Naive B cell (primary cell): ENCODE results near the gene GPR153. TPM values are rescaled to one million over a fixed set of nuclear protein-coding genes. Genes with fewer than 3 reads are reported as not detected.
A peak's percentile ranks its signal among the peaks of the same experiment; 100 is the strongest.
"Not testable (repeated sequence)": the region's sequence is repeated elsewhere in the genome, so short reads cannot be mapped to it uniquely, and the experiment has no call there.

ENCODE experiments used
- ATAC-seq, 2 donors: fragments of 150-1000 bp; cut with Tn5 transposase; 2 replicates each; pipeline ENCODE4 v1.10.0; 2021; ENCODE audit warnings: low read depth in 2 of 2, mild to moderate bottlenecking in 2 of 2, moderate library complexity in 2 of 2
- DNase-seq: peaks from one replicate; pipeline ENCODE4 v3.0.0; 2022
- H3K27ac Mint-ChIP-seq, 6 donors: one replicate each; pipeline ENCODE4 v1.8.0; 2020 to 2022; ENCODE audit warnings: mild to moderate bottlenecking in 6 of 6, mixed read lengths in 6 of 6, moderate library complexity in 5 of 6, inconsistent platforms in 2 of 6
- H3K27me3 Mint-ChIP-seq, 3 donors: one replicate each; pipeline ENCODE4 v1.8.0; 2021 to 2022; ENCODE audit warnings: mixed read lengths in 3 of 3, mild to moderate bottlenecking in 1 of 3
- H3K36me3 Mint-ChIP-seq, 2 donors: one replicate each; pipeline ENCODE4 v1.8.0; 2020 to 2022; ENCODE audit warnings: mixed read lengths in 2 of 2, inconsistent platforms in 1 of 2, mild to moderate bottlenecking in 1 of 2
- H3K4me1 Mint-ChIP-seq, 3 donors: one replicate each; pipeline ENCODE4 v1.8.0; 2020 to 2022; ENCODE audit warnings: mixed read lengths in 3 of 3, inconsistent platforms in 1 of 3, mild to moderate bottlenecking in 1 of 3, moderate library complexity in 1 of 3
- H3K4me3 Mint-ChIP-seq, 8 donors: one replicate each; pipeline ENCODE4 v1.8.0; 2020 to 2022; ENCODE audit warnings: mild to moderate bottlenecking in 8 of 8, mixed read lengths in 8 of 8, moderate library complexity in 8 of 8, inconsistent platforms in 2 of 8
- H3K9me3 Mint-ChIP-seq, 7 donors: one replicate each; pipeline ENCODE4 v1.8.0; 2020 to 2022; ENCODE audit warnings: mixed read lengths in 7 of 7, mild to moderate bottlenecking in 5 of 7, inconsistent platforms in 2 of 7, moderate library complexity in 1 of 7
- polyA plus RNA-seq, 6 donors: library from polyadenylated mRNA; unstranded; fragments of 300-500 nt; fragmentation: Illumina TruSeq; gene quantifications; one replicate each; pipeline ENCODE4 v1.2.3, GENCODE V29; 2021; ENCODE audit warnings: low read depth in 6 of 6

Gene GPR153
- polyA plus RNA-seq, 6 donors from 2014 or later: not detected

DNA sequence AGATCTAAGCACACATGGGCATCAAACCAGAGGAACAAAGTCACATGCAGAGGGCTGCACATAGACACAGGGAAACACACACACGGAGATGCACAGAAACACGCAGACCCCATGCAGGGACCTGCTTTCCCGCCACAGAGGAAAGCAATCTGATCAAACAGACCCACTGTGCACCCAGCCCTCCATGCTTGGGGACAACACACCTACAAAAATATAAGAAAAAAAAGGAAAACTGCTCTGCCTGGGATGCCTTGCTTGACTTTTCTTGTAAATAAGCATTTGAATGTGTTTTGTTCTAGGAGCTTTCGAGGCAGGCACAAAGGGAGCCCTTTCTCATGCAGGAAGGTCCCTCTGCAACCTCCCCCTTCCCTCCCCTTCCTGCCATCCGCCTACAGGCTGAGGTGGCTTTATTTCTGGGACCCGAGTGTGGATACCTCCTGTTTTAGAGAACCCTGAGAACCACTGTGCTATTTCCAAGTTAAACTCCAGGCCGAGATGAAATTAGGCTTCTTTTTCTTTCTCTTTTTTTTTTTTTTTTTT is 21.6 kb downstream of the GPR153 start:
- peaks cover 5 to 17% (median 17%) of the 10 kb centered on the region in 3 donors for H3K4me1 Mint-ChIP-seq
- peaks cover 26 to 51% (median 27%) of the 10 kb centered on the region in 3 donors for H3K27me3 Mint-ChIP-seq
- DNase-seq (no peak), ATAC-seq (no peak)
- H3K9me3 Mint-ChIP-seq: no peaks in the 10 kb centered on the region
- H3K36me3 Mint-ChIP-seq: peaks cover 0 to 8% of the 10 kb centered on the region in 2 donors
- peak overlapping the region in 3 of 8 donors; percentile 15 to 53 (median 39) for H3K4me3 Mint-ChIP-seq
- no peak overlapping the region for H3K27ac Mint-ChIP-seq

- Mint-ChIP-seq H3K27ac (peak overlapping the region in 1 of 6 donors; percentile 21), H3K4me3 (peak overlapping the region; percentile 47 to 81 (median 74)), H3K4me1 (peaks cover 5 to 28% (median 20%) of the 10 kb centered on the region in 3 donors), H3K9me3 (no peaks in the 10 kb centered on the region), H3K27me3 (peaks cover 18 to 36% (median 27%) of the 10 kb centered on the region in 3 donors), H3K36me3 (peaks cover 5 to 8% of the 10 kb centered on the region in 2 donors)
- no peak for ATAC-seq
- DNase-seq: no peak
Measured at GRCh38 chr1:6237093-6237492, 23.8 kb downstream of the GPR153 start.

DNA sequence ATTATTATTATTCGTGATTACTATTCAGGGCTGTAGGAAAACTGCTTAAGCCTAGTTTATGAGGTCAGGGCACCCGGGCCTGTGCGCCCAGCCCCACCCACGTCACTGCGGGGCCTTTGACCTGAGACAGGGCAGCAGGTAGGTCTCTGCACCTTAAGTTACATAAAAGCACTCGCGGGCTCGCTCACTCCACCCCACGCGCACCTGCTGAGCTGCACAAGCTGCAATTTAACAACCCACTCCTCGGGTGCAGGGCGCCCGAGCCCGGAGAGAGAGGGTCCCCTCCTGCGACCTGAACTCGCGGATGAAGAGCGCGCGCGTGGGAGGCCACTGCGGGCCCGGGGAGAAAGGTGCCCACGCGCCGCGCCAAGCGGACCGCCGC is 25.6 kb downstream of the GPR153 start:
- Mint-ChIP-seq H3K27me3 (peaks cover 8 to 22% (median 15%) of the 10 kb centered on the region in 3 donors), H3K36me3 (peaks cover 0 to 5% of the 10 kb centered on the region in 2 donors), H3K4me1 (peaks cover 0 to 19% (median 13%) of the 10 kb centered on the region in 3 donors), H3K9me3 (no peaks in the 10 kb centered on the region), H3K27ac (peak overlapping the region in 3 of 6 donors; percentile 33 to 69 (median 67)), H3K4me3 (peak overlapping the region; percentile 81 to 92 (median 86))
- ATAC-seq: peak; percentile 10 to 12
- no peak for DNase-seq

GRCh38 chr1:6234502-6235295 is 26.2 kb downstream of the GPR153 start:
- peak overlapping the region; percentile 81 to 92 (median 86) for H3K4me3 Mint-ChIP-seq
- H3K27me3 Mint-ChIP-seq: peaks cover 8 to 16% (median 12%) of the 10 kb centered on the region in 3 donors
- peaks cover 0 to 19% (median 13%) of the 10 kb centered on the region in 3 donors for H3K4me1 Mint-ChIP-seq
- no peaks in the 10 kb centered on the region for H3K9me3 Mint-ChIP-seq
- no peak for DNase-seq
- peak overlapping the region in 3 of 6 donors; percentile 7 to 67 (median 33) for H3K27ac Mint-ChIP-seq
- ATAC-seq: no peak
- peaks cover 0 to 5% of the 10 kb centered on the region in 2 donors for H3K36me3 Mint-ChIP-seq

DNA sequence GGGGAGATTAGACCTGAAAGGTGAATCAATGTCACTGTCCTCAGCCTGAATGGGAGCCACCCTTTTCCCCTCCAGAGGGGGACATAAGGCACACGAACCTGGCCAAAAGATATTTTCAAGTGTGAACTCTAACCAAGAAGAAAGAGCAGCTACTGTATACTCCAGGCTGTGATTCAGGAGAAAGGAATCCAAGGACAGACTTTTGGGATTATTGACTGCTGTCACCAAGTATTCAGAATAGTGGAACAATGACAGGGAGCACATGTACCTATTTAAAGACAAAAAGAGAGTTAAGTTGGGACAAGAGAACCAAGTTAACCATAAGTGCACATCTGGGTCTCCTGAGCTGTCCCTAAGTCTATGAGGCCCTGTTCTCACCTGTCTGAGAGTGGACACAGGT is 27.5 kb downstream of the GPR153 start:
- no peak for DNase-seq
- H3K27ac Mint-ChIP-seq: no peak overlapping the region
- no peaks in the 10 kb centered on the region for H3K9me3 Mint-ChIP-seq
- ATAC-seq: no peak
- H3K4me1 Mint-ChIP-seq: peaks cover 0 to 19% (median 13%) of the 10 kb centered on the region in 3 donors
- H3K27me3 Mint-ChIP-seq: peaks cover 0 to 4% (median under 1%) of the 10 kb centered on the region in 3 donors
- H3K36me3 Mint-ChIP-seq: peaks cover 0 to 5% of the 10 kb centered on the region in 2 donors
- peak overlapping the region in 6 of 8 donors; percentile 9 to 89 (median 60) for H3K4me3 Mint-ChIP-seq

- Mint-ChIP-seq H3K4me3 (no peak overlapping the region), H3K36me3 (peaks cover 0 to 11% of the 10 kb centered on the region in 2 donors), H3K9me3 (no peaks in the 10 kb centered on the region), H3K27me3 (no peaks in the 10 kb centered on the region), H3K27ac (peak overlapping the region in 1 of 6 donors; percentile 60), H3K4me1 (no peaks in the 10 kb centered on the region)
- ATAC-seq (no peak), DNase-seq (no peak)
Measured at GRCh38 chr1:6225651-6226050, 35.2 kb downstream of the GPR153 start.

GRCh38 chr1:6224718-6225117 is 36.2 kb downstream of the GPR153 start:
- Mint-ChIP-seq H3K9me3 (no peaks in the 10 kb centered on the region), H3K27ac (no peak overlapping the region), H3K4me3 (no peak overlapping the region), H3K4me1 (no peaks in the 10 kb centered on the region), H3K27me3 (no peaks in the 10 kb centered on the region), H3K36me3 (peaks cover 0 to 11% of the 10 kb centered on the region in 2 donors)
- no peak for ATAC-seq
- no peak for DNase-seq

DNA sequence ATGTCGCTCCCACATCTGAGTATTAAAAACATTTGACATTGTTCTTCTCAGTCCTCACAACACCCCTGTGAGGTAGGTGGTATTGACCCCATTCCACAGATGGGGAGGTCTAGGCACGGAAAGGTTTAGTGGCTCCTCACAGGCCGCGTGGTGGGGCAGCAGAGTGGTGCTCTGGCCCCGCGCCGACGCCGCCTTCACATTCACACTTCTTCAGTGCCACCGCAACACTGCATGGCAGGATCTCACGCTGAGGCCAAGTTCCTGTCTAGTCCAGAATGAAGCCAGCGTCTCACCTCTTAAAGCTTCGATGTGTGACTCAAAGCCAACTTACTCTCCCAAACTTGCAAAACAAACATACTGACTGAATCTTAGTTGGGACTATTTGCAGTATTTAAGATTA is 37.3 kb downstream of the GPR153 start:
- Mint-ChIP-seq H3K36me3 (peaks cover 0 to 11% of the 10 kb centered on the region in 2 donors), H3K4me1 (no peaks in the 10 kb centered on the region), H3K4me3 (no peak overlapping the region), H3K27ac (peak overlapping the region in 1 of 6 donors; percentile 4), H3K27me3 (no peaks in the 10 kb centered on the region), H3K9me3 (no peaks in the 10 kb centered on the region)
- DNase-seq: no peak
- no peak for ATAC-seq

GRCh38 chr1:6222636-6223035 is 38.3 kb downstream of the GPR153 start:
- Mint-ChIP-seq H3K27ac (no peak overlapping the region), H3K27me3 (peaks cover 0 to 5% (median 4%) of the 10 kb centered on the region in 3 donors), H3K4me3 (no peak overlapping the region), H3K4me1 (peaks cover 0 to 4% (median 0%) of the 10 kb centered on the region in 3 donors), H3K36me3 (peaks cover 0 to 11% of the 10 kb centered on the region in 2 donors), H3K9me3 (no peaks in the 10 kb centered on the region)
- DNase-seq (no peak), ATAC-seq (no peak)

DNA sequence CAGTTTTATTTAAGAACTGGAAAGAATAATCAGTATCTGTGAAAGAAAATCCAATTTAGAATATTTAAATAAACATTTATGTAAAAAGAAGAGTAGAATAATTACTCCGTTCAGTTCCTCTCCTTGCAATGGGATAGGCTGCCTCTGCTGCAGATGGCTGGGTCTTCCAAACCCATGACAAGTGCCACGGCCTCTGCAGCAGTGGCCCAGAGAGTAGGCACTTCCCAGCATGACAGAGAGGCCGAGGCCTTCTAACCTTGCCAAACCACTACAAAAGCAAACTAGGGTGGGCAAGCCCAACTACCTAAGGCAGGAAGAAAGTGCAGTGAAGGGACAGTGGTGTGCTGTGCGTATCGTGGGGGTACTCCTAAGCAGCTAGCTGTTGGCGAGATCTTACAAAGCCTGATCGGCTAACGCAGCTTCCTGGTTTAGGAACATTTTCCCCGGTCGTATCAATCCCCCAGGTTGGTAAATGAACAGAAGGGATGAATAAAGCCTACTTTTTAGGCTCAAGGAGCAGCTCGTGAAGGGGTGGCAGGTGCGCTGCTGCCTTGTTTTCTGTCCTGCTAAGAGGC is 39.6 kb downstream of the GPR153 start:
- Mint-ChIP-seq H3K36me3 (peaks cover 0 to 1% of the 10 kb centered on the region in 2 donors), H3K9me3 (no peaks in the 10 kb centered on the region), H3K4me1 (peaks cover 0 to 4% (median 0%) of the 10 kb centered on the region in 3 donors), H3K27me3 (peaks cover 4 to 13% (median 12%) of the 10 kb centered on the region in 3 donors), H3K4me3 (no peak overlapping the region), H3K27ac (no peak overlapping the region)
- ATAC-seq: no peak
- no peak for DNase-seq

- Mint-ChIP-seq H3K27ac (no peak overlapping the region), H3K4me1 (peaks cover 0 to 4% (median 0%) of the 10 kb centered on the region in 3 donors), H3K27me3 (peaks cover 4 to 23% (median 20%) of the 10 kb centered on the region in 3 donors), H3K4me3 (peak overlapping the region in 1 of 8 donors; percentile 4), H3K9me3 (no peaks in the 10 kb centered on the region), H3K36me3 (no peaks in the 10 kb centered on the region)
- DNase-seq (no peak), ATAC-seq (no peak)
Measured at GRCh38 chr1:6220236-6220635, 40.7 kb downstream of the GPR153 start.

DNA sequence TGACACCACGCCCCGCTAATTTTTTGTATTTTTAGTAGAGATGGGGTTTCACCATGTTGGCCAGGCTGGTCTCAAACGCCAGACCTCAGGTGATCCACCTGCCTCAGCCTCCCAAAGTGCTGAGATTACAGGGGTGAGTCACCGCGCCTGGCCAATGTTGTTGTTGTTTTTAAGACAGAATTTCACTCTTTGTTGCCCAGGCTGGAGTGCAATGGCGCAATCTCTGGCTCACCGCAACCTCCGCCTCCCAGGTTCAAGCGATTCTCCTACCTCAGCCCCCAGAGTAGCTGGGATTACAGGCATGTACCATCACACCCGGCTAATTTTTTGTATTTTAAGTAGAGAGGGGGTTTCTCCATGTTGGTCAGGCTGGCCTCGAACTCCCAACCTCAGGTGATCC is 41.3 kb downstream of the GPR153 start:
- H3K27ac Mint-ChIP-seq, H3K9me3 Mint-ChIP-seq, H3K36me3 Mint-ChIP-seq, ATAC-seq, H3K4me3 Mint-ChIP-seq, DNase-seq, H3K4me1 Mint-ChIP-seq: not testable (repeated sequence)
- peaks cover 4 to 29% (median 25%) of the 10 kb centered on the region in 3 donors for H3K27me3 Mint-ChIP-seq

DNA sequence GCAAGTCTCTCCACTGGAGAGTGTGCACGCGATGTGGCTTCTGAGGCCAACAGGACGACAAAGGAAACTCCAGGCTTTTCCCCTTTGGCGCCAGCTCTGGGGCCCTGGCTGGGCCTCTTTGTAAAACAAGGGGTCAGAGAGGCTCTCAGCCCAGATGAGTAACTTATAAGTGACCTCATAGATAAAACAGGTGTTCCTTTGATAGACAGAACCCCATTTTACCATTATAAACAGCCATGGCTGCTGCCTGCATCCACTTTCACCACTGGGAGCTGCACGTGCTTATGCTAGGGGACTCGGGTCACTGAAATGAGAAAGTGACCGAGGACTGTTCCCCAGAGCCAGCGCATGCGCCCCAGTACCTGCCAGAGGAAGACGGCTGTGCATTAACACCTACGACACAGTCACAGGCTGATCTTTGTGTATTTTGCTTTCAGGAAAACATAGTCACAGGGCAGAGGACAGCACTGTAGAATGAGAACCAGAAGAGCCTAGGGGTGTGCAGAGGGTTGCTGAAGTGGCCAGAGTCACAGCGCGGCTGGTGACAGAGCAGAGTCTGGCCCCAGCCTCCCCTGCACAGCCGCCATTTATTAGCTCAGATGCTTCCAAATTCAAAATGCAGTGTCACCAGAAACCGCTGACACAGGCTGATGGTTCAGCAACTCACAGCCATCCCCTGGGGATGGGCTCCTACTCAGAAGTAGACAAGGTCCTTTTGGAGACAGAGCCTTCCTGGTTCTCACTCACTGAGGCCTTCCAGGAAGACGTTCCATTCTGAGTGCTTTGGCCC is 42.3 kb downstream of the GPR153 start:
- ATAC-seq (no peak), DNase-seq (no peak)
- H3K4me1 Mint-ChIP-seq: peaks cover 0 to 4% (median under 1%) of the 10 kb centered on the region in 3 donors
- no peak overlapping the region for H3K4me3 Mint-ChIP-seq
- peaks cover 4 to 30% (median 25%) of the 10 kb centered on the region in 3 donors for H3K27me3 Mint-ChIP-seq
- peaks cover 0 to 1% (median 0%) of the 10 kb centered on the region in 7 donors for H3K9me3 Mint-ChIP-seq
- no peaks in the 10 kb centered on the region for H3K36me3 Mint-ChIP-seq
- no peak overlapping the region for H3K27ac Mint-ChIP-seq
